Right atrium auricular region (tissue), 2 donors: ENCODE data around the gene KANSL2. TPM values are rescaled to one million over a fixed set of nuclear protein-coding genes. Genes with fewer than 3 reads are reported as not detected.

Source experiments
- DNase-seq: peaks from one replicate; pipeline ENCODE4 v3.0.0-alpha.2; 2019; ENCODE audit warnings: low spot score
- H3K27ac ChIP-seq, 2 donors: fragments of 200-600 bp; sonication (generic); 1 replicate in 1 of 2; 2 replicates in 1 of 2; pipeline ENCODE4 v1.5.1; 2016 to 2019
- H3K27me3 ChIP-seq, 2 donors: fragments of 200-600 bp; sonication (generic); one replicate each; pipeline versions ENCODE4 v1.5.1 to v1.6.0; 2017 to 2019
- H3K36me3 ChIP-seq: fragments of 200-600 bp; sonication (generic); one replicate; pipeline ENCODE4 v1.5.1; 2016
- H3K4me1 ChIP-seq, 2 donors: fragments of 200-600 bp; sonication (generic); one replicate each; pipeline versions ENCODE4 v1.5.1 to v1.6.0; 2017 to 2019
- H3K4me3 ChIP-seq, 2 donors: fragments of 200-600 bp; sonication (generic); 1 replicate in 1 of 2; 2 replicates in 1 of 2; pipeline ENCODE4 v1.5.1; 2017 to 2019; ENCODE audit warnings: mild to moderate bottlenecking in 1 of 2, moderate library complexity in 1 of 2
- H3K9me3 ChIP-seq, 2 donors: fragments of 200-600 bp; sonication (generic); one replicate each; pipeline ENCODE4 v1.5.1; 2019
- CTCF ChIP-seq, 2 donors: fragments of 200-600 bp; sonication (generic); IDR thresholded peaks; one replicate each; pipeline ENCODE4 v1.5.1; 2019; ENCODE audit warnings: antibody characterized with exemption in 2 of 2
- total RNA-seq, 2 donors: library from RNA; depleted of rRNA; stranded (reverse); fragments of >200 nt; gene quantifications; one replicate each; pipeline ENCODE4 v1.1.0, GENCODE V29; 2016

Gene KANSL2
- total RNA-seq, 2 donors from 2014 or later: 17.4 to 38.4 TPM

DNA sequence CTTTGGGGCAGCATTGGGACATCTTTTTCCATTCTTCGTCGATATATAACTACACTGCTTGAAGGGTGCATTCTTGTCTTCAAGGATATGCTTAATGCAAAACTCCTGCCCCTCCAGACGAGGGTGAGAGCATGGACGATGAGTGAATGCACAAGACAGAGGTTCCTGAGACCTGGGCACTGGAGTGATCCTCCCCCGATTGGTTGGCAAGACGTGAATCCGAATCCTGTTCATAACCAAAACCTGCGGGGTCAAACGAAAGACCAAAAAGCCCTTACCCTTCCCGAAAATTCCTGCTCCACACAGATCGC lies 684 bp downstream of the KANSL2 start:
- Histone ChIP-seq H3K27ac (peak overlapping the region; percentile 90 to 96), H3K27me3 (no peaks in the 10 kb centered on the region), H3K9me3 (no peaks in the 10 kb centered on the region), H3K4me3 (peak overlapping the region; percentile 92 to 99), H3K36me3 (peaks cover 37% of the 10 kb centered on the region), H3K4me1 (peaks cover 0 to 45% of the 10 kb centered on the region in 2 donors)
- no peak for DNase-seq
- no peak for TF ChIP-seq CTCF (IDR thresholded peaks at IDR 0.05)

DNA sequence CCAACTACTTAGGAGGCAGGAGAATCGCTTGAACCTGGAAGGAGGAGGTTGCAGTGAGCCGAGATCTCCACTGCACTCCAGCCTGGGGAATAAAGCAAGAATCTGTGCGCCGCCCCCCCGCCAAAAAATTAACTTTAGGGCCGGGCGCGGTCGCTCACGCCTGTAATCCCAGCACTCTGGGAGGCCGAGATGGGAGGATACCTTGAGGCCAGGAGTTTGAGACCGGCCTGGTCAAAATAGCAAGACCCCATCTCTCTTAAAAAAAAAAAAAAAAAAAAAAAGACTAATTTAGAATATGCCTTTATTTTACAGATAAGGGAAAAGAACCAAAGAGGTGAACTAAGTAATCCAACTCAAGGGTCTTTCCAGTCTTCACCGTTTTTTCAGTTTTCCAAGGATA lies 1.2 kb downstream of the KANSL2 start:
- Histone ChIP-seq H3K27me3 (no peaks in the 10 kb centered on the region), H3K27ac (no peak overlapping the region), H3K4me1 (peaks cover 0 to 45% of the 10 kb centered on the region in 2 donors), H3K9me3 (no peaks in the 10 kb centered on the region), H3K4me3 (peak overlapping the region; percentile 92 to 99), H3K36me3 (peaks cover 42% of the 10 kb centered on the region)
- DNase-seq: no peak
- no peak for TF ChIP-seq CTCF (IDR thresholded peaks at IDR 0.05)

DNA sequence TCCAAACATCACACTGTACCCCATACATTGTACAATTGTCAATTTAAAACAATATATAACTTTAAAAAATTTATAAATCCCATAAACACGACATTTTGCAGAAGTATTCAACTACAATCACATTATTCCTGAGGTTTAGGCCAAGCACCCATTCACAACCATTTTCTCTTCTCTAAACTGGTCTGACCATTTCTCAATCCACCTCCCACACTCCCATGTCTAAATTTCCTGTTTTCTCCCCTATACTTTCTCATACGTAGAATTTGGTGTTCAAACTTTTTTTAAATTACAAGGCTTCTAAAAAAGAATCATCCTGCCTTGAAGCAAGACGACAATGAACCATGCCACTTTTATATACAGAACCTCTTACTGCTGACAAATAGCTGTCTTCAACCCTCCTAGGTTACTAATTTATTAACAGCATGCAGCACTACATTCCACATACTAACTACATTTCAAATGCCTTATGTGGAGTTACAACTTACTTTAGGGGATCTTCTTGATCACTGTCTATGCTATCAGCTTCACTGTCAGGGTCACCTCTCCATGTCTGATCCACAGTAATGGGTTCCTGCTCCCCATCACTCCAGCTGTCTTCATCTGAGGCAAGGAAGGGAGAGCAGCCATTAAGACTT lies 3.4 kb downstream of the KANSL2 start:
- Histone ChIP-seq H3K9me3 (no peaks in the 10 kb centered on the region), H3K4me3 (no peak overlapping the region), H3K4me1 (peaks cover 0 to 53% of the 10 kb centered on the region in 2 donors), H3K27ac (no peak overlapping the region), H3K36me3 (peaks cover 59% of the 10 kb centered on the region), H3K27me3 (no peaks in the 10 kb centered on the region)
- no peak for DNase-seq
- TF ChIP-seq CTCF (IDR thresholded peaks at IDR 0.05): no peak

- peaks cover 93% of the 10 kb centered on the region for H3K36me3 ChIP-seq
- H3K27me3 ChIP-seq: no peaks in the 10 kb centered on the region
- no peak for TF ChIP-seq CTCF (IDR thresholded peaks at IDR 0.05)
- H3K27ac ChIP-seq: no peak overlapping the region
- no peak for DNase-seq
- peaks cover 0 to 17% of the 10 kb centered on the region in 2 donors for H3K4me1 ChIP-seq
- no peak overlapping the region for H3K4me3 ChIP-seq
- H3K9me3 ChIP-seq: no peaks in the 10 kb centered on the region
These were observed 10.7 kb downstream of the KANSL2 start for GRCh38 chr12:48671231-48671856.

DNA sequence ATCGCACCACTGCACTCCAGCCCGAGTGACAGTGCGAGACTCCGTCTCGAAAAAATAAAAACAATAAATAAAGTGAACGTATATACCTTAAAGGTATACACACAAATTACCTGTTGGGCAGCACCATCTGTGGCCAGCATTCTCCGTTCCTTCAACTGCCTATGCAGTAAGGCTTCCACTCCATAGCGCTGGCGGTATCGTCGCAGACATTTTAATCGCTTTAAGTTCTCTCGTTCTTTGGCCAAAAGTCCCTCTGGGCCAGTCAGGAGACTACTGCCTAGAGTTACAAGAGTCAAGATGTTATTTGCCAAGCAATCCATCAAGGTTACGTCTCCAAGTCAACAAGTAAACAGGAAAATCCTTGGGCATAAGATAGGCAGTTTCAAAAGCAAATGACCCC lies 13.0 kb downstream of the KANSL2 start:
- no peak overlapping the region for H3K27ac ChIP-seq

More for the DNA sequence above, 13.0 kb downstream of the KANSL2 start:
- H3K36me3 ChIP-seq: peaks cover 94% of the 10 kb centered on the region
- H3K9me3 ChIP-seq: no peaks in the 10 kb centered on the region
- H3K4me1 ChIP-seq: peaks cover 0 to 9% of the 10 kb centered on the region in 2 donors
- H3K27me3 ChIP-seq: no peaks in the 10 kb centered on the region
- H3K4me3 ChIP-seq: no peak overlapping the region
- TF ChIP-seq CTCF (IDR thresholded peaks at IDR 0.05): no peak
- DNase-seq: no peak
